Esophagus squamous epithelium (tissue), 4 donors: Measurements from ENCODE around the gene CALHM3.

Source experiments
- POLR2A ChIP-seq, 4 donors: fragments of 450-650 bp; IDR thresholded peaks; one replicate each; pipeline ENCODE4 v1.6.1; 2017; ENCODE audit warnings: antibody characterized with exemption in 4 of 4, mild to moderate bottlenecking in 4 of 4, moderate library complexity in 3 of 4
- TF ChIP-seq, protein P1 (sequence below), 6 experiments: fragments of 450-650 bp in 4 of 6; fragments of 200-600 bp in 2 of 6; sonication (generic) in 2 of 6; IDR thresholded peaks; one replicate each; pipeline ENCODE4 v1.5.1; 2016 to 2019; ENCODE audit warnings: antibody characterized with exemption in 6 of 6, mild to moderate bottlenecking in 4 of 6, moderate library complexity in 4 of 6

DNA sequence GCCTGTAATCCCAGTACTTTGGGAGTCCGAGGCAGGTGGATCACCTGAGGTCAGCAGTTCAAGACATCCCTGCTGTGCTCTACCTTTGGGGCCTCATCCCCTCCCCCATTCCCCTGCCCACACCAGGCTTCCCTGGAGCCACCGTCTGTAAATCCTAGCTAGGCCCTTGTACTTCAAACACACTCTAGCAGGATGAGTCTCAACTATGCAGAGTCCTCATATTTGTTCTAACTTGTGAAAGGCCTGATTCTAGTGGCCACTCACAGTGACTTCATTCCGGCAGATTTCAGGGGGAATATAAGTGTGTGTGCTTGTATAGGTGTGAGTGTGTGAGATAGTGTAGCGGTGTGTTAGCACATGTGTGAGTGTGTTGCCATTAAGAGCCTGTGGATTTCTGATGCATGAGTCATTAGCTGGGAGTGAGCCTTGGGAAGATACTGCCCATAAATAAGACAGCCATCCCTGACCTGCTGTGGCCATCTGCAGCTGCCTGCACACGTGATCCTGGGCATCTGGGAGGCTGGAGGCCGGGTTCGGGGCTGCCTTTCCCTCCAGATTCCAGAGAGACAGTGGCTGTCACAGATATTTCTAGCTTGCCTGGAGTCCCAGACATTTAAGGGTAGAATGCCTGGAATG lies 12.8 kb upstream of the CALHM3 start:
- TF ChIP-seq, protein P1, sequence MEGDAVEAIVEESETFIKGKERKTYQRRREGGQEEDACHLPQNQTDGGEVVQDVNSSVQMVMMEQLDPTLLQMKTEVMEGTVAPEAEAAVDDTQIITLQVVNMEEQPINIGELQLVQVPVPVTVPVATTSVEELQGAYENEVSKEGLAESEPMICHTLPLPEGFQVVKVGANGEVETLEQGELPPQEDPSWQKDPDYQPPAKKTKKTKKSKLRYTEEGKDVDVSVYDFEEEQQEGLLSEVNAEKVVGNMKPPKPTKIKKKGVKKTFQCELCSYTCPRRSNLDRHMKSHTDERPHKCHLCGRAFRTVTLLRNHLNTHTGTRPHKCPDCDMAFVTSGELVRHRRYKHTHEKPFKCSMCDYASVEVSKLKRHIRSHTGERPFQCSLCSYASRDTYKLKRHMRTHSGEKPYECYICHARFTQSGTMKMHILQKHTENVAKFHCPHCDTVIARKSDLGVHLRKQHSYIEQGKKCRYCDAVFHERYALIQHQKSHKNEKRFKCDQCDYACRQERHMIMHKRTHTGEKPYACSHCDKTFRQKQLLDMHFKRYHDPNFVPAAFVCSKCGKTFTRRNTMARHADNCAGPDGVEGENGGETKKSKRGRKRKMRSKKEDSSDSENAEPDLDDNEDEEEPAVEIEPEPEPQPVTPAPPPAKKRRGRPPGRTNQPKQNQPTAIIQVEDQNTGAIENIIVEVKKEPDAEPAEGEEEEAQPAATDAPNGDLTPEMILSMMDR (IDR thresholded peaks at IDR 0.05): no peak
- no peak for TF ChIP-seq POLR2A (IDR thresholded peaks at IDR 0.05)
